Measurements from ENCODE around the gene PRELID2. TPM values are rescaled to one million over a fixed set of nuclear protein-coding genes. Genes with fewer than 3 reads are reported as not detected.
"Not testable (repeated sequence)": the region's sequence is repeated elsewhere in the genome, so short reads cannot be mapped to it uniquely, and the experiment has no call there.

PRELID2 gene
- polyA plus RNA-seq, 4 donors: 7.6 to 10.8 (median 9.4) TPM

- DNase-seq (ENCODE audit: low read depth in 4 of 4, low spot score in 3 of 4): no peak
Observed at GRCh38 chr5:145840458-145841132, 5.5 kb upstream of the PRELID2 start.

GRCh38 chr5:145838276-145838675, 3.1 kb upstream of the PRELID2 start:
- no peak for DNase-seq (ENCODE audit: low read depth in 4 of 4, low spot score in 3 of 4)

- DNase-seq (ENCODE audit: low read depth in 4 of 4, low spot score in 3 of 4): not testable (repeated sequence)
Observed at GRCh38 chr5:145836241-145836640, 1.1 kb upstream of the PRELID2 start.

GRCh38 chr5:145835848-145836239, 702 bp upstream of the PRELID2 start:
- DNase-seq (ENCODE audit: low read depth in 4 of 4, low spot score in 3 of 4): no peak

DNA sequence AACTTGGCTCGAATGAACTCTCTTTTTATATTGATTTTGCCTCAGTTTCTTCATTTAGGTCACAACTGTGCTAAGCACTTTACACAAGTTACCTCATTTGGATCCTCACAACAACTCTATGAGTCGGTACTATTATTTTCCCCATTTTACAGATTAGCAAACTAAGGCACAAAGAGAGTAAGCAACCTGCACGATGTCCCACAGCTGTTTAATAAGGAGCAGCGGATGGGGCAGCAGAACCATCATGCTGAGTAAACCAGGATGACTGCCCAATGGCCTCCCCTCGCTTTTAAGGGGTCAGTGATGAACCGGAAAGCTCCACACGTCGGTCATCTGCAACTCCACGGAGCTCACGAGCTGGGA, 607 bp downstream of the PRELID2 start:
- DNase-seq (ENCODE audit: low read depth in 4 of 4, low spot score in 3 of 4): no peak

DNA sequence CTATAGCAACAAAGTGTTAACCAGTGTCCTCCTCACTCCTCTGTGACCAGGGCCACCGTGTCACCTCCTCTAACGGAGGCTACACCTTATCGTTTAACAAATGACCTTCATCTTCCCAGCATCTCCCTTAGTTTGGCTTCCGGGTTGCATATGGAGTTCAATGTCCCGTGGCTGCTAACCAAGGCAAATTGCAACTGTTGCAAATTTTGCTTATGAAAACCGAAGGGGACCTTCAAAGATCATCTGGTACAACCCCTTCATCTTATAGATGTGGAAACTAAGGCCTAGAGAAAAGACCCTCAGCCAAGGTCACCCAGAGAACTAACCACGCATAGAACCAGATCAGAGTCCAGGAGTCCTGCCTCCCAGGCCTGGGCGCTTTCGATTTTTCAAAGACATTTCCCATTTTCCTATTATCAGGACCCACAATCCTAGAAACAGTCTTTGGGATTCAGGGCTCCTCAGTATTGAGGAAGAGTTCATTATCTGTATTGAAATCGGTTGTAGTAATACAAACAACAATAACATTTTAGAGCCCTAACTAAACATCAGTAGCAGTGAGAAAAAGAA, 1.4 kb downstream of the PRELID2 start:
- DNase-seq (ENCODE audit: low read depth in 4 of 4, low spot score in 3 of 4): no peak

DNA sequence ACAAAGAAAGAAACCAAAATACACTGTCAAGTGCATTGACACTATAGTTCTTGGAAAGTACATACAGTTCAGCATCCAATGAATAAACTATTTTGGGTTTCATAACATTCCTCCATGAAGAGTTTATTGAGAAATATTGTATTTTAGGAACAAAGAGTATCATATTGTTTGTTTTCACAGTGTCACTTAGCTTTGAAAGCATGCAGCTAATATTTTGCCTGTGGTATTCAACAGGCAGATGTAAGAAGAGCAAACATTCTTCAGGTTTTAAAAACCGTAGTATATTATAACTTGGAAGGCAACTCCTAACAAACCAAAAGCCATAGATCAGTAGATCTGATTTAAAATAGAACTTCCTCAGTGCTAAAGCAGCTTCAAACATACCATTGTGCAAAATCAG, 4.5 kb downstream of the PRELID2 start:
- DNase-seq (ENCODE audit: low read depth in 4 of 4, low spot score in 3 of 4): no peak

DNA sequence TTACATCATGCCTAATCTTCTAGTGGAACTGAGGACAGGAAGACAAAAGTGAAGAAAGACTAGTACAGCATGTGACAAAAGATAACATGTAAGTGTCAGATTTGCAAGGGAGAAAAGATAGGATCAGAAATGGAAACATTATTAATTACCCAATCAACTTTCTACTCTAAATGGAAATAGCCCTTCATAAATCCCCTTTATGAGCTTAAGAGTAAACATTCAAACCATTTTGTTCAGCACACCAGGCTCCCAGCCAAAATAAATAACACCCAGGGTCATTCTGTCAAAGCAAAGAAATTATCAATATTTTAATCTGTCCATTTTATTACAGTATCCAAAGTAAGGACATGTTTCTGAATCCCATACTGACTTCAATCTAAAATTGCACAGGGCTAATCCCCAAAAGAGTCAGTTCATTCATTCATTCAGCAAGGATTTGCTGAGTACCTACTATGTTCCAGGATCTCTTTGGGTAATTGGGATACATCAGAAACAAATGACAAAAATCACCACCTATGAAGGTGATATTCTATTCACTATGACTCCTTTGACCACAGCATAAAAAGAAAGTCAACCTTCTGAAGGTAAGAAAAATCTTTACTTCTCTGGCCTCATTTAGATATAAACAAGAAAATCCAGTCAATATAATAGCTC, 5.3 kb downstream of the PRELID2 start:
- no peak for DNase-seq (ENCODE audit: low read depth in 4 of 4, low spot score in 3 of 4)

- no peak for DNase-seq (ENCODE audit: low read depth in 4 of 4, low spot score in 3 of 4)
Observed at GRCh38 chr5:145826895-145827674, 8.1 kb downstream of the PRELID2 start.

- DNase-seq (ENCODE audit: low read depth in 4 of 4, low spot score in 3 of 4): peak in 1 of 4 donors; percentile 32
Observed at GRCh38 chr5:145825751-145826180, 9.4 kb downstream of the PRELID2 start.

DNA sequence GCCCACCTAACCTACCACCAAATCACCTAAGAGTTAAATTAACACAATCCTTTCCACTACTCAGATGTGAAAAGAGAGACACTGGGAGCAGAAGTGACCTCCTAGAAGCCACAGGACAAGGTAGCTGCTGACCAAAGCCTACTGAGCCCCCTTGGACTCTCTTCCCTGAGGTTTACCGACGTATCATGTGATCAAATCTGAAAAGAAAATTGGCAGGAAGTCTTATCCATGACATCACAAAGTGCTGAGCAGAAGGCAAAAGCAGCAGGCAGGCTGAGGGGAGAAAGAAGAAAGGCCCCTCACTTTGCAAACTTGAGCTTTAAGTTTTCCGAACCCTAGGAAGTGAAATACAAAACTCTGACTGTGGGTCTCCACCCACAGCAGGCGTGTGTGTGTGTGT, 11.1 kb downstream of the PRELID2 start:
- DNase-seq (ENCODE audit: low read depth in 4 of 4, low spot score in 3 of 4): no peak

DNA sequence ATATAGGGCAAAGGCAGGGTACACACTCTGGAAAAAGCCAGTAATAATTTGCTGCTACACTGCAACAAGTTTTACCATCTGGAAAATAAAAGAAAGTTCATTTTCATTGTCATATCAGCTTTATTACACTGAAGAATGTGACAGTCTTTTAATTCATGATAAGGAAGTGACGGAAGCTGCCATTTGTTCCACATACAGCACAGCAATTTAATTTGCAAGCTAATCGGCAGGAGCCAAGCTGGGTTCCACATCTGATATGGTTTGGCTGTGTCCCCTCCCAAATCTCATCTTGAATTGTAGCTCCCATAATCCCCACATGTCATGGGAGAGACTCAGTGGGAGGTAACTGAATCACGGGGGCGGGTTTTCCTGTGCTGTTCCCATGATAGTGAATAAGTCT, 16.5 kb downstream of the PRELID2 start:
- no peak for DNase-seq (ENCODE audit: low read depth in 4 of 4, low spot score in 3 of 4)

DNA sequence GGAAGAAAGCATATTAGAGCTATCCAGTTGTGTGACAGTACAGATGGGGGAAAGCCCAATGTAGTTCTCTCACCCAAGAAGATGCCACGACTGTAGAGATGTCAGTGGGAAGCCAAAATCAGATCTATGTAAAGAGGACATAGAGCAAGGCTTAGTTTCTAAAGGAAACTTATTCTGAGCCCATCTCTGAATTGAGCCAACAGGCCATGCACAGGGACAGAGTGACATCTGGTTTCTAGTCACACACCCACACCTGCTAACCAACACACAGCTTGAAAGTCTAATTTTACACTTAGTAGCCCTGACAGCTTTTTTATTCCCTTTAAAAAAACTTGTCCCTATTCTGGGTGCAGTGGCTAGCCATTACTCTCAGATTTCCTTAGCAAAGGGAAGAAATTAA, 22.3 kb downstream of the PRELID2 start:
- no peak for DNase-seq (ENCODE audit: low read depth in 4 of 4, low spot score in 3 of 4)

GRCh38 chr5:145811834-145812625, 23.1 kb downstream of the PRELID2 start:
- no peak for DNase-seq (ENCODE audit: low read depth in 4 of 4, low spot score in 3 of 4)

GRCh38 chr5:145806923-145807322, 28.2 kb downstream of the PRELID2 start:
- no peak for DNase-seq (ENCODE audit: low read depth in 4 of 4, low spot score in 3 of 4)

GRCh38 chr5:145805819-145806218, 29.3 kb downstream of the PRELID2 start:
- no peak for DNase-seq (ENCODE audit: low read depth in 4 of 4, low spot score in 3 of 4)

DNA sequence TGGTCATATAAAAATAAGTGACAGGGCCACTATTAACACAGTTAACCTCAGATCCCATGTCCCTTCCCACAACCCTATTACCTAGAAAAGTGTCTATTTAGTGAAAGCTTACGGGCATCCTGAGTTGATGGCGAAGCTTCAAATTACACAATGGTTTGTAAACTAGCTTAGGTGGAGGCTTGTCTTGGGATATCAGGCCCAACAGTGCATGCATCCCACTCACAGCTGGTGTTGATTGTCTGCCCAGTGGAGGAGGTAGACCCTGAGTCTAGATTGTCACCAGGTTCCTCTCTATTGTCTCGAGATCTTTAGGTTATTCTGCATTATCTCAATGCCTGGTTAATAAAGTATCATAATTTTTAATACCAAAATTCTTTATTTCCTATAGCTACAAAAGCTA, 30.4 kb downstream of the PRELID2 start:
- DNase-seq (ENCODE audit: low read depth in 4 of 4, low spot score in 3 of 4): no peak

GRCh38 chr5:145803112-145804004, 31.8 kb downstream of the PRELID2 start:
- peak in 2 of 4 donors; percentile 18 to 22 for DNase-seq (ENCODE audit: low read depth in 4 of 4, low spot score in 3 of 4)

GRCh38 chr5:145801195-145801594, 33.9 kb downstream of the PRELID2 start:
- no peak for DNase-seq (ENCODE audit: low read depth in 4 of 4, low spot score in 3 of 4)

DNA sequence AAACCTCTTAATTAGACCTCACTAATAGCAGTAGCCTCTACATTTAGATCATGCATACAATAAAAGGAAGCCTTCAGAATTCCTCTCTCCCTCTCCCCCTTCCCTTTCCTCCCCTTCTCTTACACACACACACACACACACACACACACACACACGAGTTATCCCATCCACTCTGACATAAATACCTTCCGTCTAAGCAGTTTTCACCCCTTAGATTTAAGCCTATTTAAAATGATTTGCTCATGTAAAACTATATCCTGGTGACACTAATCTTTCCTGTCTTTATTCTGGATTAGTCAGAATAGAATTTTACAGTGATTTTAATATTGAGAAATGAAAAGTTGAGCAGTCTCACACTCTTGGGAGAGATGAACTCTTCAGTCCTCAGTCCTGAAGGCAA, 35.0 kb downstream of the PRELID2 start:
- DNase-seq (ENCODE audit: low read depth in 4 of 4, low spot score in 3 of 4): no peak
